Renal pelvis (tissue), 4 donors: ENCODE results near the gene IL15. TPM values are rescaled to one million over a fixed set of nuclear protein-coding genes. Genes with fewer than 3 reads are reported as not detected.
"Not testable (repeated sequence)": the region's sequence is repeated elsewhere in the genome, so short reads cannot be mapped to it uniquely, and the experiment has no call there.

Experiments
- DNase-seq: peaks from one replicate; pipeline ENCODE4 v3.0.0-alpha.2; 2013
- polyA plus RNA-seq, 3 donors: library from polyadenylated mRNA; unstranded; fragments of 120-200 nt; gene quantifications; one replicate each; pipeline ENCODE4 v1.2.1, GENCODE V29; 2013; ENCODE audit not compliant: insufficient read length in 3 of 3

Gene IL15
- polyA plus RNA-seq, 3 donors = 1.1 to 1.5 (median 1.4) TPM

GRCh38 chr4:141697116-141697515, 60.7 kb downstream of the IL15 start:
- no peak for DNase-seq

- no peak for DNase-seq
Measured at GRCh38 chr4:141702472-141703182, 66.2 kb downstream of the IL15 start.

GRCh38 chr4:141703497-141703896, 67.1 kb downstream of the IL15 start:
- no peak for DNase-seq

GRCh38 chr4:141705048-141705746, 68.8 kb downstream of the IL15 start:
- no peak for DNase-seq

DNA sequence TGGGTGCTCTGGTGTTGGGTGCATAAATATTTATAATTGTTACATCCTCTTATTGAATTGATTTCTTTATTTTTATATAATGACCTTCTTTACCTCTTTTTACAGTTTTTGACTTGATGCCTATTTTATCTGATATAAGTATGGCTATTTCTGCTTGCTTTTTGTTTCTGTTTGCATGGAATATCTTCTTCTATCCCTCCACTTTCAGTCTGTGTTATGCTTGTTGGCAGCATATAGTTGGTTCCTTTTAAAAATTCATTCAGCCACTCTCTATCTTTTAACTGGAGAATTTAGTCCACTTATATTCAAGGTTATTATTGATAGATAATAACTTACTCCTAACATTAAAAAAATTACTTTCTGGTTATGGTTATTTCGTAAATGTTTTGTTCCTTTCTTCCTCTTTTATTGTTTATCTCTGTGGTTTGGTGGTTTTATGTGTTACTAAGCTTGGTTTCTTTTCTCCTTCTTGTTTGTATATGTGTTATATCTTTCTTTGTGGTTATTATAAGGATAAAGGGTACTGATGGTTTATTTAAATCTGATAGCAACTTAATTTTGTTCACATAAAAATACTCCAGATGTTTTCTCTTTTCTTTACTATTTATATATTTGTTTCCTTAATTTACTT, 69.5 kb downstream of the IL15 start:
- DNase-seq = no peak

DNA sequence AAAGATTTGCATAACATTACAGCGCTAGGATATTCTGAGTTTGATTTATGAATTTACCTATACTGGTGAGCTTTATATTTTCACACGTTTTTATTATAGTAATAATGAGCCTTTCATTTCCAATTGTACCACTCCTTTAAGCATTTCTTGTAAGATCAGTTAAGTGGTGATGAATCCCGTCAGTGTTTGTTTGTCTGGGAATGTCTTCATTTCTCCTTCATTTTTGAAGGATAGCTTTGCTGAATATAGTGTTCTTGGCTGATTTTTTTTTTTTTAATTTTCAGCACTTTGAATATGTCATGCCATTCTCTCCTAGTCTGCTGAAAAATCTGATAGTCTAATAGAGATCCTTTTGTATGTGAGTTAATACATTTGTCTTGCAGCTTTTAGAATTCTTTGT, 70.1 kb downstream of the IL15 start:
- DNase-seq = no peak

- DNase-seq = peak; percentile 3
Measured at GRCh38 chr4:141711211-141711610, 74.8 kb downstream of the IL15 start.

- DNase-seq = no peak
Measured at GRCh38 chr4:141713185-141713584, 76.8 kb downstream of the IL15 start.

GRCh38 chr4:141713771-141714445, 77.5 kb downstream of the IL15 start:
- DNase-seq = no peak

DNA sequence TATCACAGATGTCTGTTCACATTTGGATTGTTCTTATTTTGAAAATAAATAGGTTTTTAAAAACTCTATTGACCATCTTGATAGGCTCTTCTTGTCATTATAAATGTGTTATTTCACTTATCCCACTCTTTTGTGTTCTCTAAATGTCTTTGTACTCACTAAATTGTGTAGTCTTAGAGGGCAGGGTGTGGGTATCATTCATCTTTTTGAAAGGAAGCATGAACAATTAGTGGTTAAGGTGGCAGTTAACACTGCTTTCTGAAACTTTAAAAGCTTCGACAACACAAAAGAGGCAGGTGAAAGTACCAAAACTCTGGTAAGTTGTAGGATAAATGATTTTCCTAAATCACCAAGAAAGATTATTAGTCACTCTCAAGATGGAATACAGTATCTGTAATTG, 83.2 kb downstream of the IL15 start:
- no peak for DNase-seq

- DNase-seq = no peak
Measured at GRCh38 chr4:141721174-141721573, 84.8 kb downstream of the IL15 start.

DNA sequence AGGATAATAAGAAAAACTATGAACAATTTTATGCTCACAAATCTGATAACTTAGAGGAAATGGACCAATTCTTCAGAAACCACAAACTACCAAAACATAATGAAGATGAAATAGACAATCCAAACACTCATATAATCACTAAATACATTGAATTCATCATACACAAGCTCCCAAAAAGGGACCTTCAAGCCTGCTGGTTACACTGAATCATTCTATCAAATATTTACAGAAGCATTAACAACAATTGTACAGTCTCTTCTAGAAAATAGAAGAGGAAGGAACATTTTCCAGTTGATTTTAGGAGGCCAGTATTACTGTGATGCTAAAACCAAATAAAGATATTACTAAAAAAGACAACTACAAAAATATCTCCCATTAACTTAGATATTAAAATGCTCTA, 88.3 kb downstream of the IL15 start:
- no peak for DNase-seq

GRCh38 chr4:141727420-141727819, 91.0 kb downstream of the IL15 start:
- no peak for DNase-seq

DNA sequence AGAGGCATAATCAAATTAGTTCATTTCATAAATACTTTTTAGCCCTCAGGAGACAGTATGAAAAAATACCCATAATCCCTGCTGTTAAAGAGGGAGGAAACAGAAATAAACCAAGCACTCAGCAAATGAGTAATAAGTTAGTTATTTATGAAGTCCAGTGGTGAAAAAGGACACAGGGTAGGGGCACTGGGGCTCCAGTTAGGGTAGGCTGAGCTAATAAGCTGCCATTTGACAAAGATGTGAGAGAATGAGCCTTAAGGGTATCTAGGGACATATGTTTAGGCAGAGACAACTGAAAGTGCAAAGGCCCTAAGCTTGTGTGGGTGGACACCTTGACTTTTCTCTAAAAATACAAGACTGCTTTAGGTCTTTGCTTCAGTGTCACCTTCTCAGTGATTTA, 94.4 kb downstream of the IL15 start:
- DNase-seq = no peak

- no peak for DNase-seq
Measured at GRCh38 chr4:141731481-141731880, 95.1 kb downstream of the IL15 start.

GRCh38 chr4:141739636-141740035, 103.3 kb downstream of the IL15 start:
- no peak for DNase-seq

GRCh38 chr4:141746026-141746425, 109.6 kb downstream of the IL15 start:
- DNase-seq = no peak

DNA sequence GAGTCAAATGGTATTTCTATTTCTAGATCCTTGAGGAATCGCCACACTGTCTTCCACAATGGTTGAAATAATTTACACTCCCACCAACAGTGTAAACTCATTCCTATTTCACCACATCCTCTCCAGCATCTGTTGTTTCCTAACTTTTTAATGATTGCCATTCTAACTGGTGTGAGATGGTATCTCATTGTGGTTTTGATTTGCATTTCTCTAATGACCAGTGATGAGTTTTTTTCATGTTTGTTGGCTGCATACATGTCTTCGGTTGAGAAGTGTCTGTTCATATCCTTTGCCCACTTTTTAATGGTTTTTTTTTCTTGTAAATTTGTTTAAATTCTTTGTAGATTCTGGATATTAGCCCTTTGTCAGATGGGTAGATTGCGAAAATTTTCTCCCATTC, 115.4 kb downstream of the IL15 start:
- not testable (repeated sequence) for DNase-seq

- no peak for DNase-seq
Measured at GRCh38 chr4:141757287-141757686, 120.9 kb downstream of the IL15 start.

GRCh38 chr4:141759796-141760425, 123.5 kb downstream of the IL15 start:
- DNase-seq = no peak

GRCh38 chr4:141761926-141762325, 125.5 kb downstream of the IL15 start:
- no peak for DNase-seq

DNA sequence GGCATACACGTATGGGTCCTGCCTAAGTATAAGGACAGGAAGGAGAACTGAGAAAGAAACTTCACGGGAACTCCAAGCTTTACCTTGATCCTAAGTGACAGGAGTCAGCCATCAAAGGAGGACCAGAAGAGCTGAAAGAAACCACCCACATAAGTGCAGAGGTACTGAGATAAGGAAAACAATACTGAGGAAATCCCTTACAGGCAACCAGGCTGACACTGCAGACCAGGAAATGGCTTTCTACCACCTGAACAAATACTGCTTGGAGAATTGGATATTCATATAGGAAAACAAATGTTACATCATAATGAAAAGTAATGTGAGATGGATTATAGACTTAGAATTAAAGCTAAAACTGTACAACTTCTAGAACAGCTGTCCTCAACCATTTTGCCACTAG, 127.0 kb downstream of the IL15 start:
- DNase-seq = no peak
